GM19372 (cell line): ENCODE results near the gene EIF2D.
A peak's percentile ranks its signal among the peaks of the same experiment; 100 is the strongest.
"Not testable (repeated sequence)": the region's sequence is repeated elsewhere in the genome, so short reads cannot be mapped to it uniquely, and the experiment has no call there.

ENCODE experiments used
- ATAC-seq: cut with Tn5 transposase; IDR thresholded peaks from one replicate; pipeline ENCODE4 v1.9.1; 2021; ENCODE audit warnings: mild to moderate bottlenecking, low read depth, moderate library complexity; ENCODE audit not compliant: unreplicated experiment

The EIF2D gene

DNA sequence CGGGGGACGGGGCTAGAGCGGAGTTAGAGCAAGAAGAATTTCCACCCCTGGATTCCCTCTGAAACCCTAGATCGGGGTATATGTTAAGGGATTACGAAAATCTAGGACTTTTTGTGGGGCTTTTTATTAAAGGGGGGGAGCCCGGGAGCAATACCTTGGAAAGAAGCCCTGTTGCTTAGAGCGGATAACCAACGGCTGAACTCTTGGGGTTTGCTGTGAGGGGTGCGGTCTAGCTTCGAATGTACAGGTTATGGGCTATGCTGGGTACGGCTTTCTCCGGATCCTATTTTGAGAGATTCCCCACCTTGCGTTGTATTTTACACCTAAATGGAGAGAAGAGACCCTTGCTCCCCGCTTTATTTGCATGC is 23.7 kb upstream of the EIF2D start:
- ATAC-seq, result no peak

DNA sequence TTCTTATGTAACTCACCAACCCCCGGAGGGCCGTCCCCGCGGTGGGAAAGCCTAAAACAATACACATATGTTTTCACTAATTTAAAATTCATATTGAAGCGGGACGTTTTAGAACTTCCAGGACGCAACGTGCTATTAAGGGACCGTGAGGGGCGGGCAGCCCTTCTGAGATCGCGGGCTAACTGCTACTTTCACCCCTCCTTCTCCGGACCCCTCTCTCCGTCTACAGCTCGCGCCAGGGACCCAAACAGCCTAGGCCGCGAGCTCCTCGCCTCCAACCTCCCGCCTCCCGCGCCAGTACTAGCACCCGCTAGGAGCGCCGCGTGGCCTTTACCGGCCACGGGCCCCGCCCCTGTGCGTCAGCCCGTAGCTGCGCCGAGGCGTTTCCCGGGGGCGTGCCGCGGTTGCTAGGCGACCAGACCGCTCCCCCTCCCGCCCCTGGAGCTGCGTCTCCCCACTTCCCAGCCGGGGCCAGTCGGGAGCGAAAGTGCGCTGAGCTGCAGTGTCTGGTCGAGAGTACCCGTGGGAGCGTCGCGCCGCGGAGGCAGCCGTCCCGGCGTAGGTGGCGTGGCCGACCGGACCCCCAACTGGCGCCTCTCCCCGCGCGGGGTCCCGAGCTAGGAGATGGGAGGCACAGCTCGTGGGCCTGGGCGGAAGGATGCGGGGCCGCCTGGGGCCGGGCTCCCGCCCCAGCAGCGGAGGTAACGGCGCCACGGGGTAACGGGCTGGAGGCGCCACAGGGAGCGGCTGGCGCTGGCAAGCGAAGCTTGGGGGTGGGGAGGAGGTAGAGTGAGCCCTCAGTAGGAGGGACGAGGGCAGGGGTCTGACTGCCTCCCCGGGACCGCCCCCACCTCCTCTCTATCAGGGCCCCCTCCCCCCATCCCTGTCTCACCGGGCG is 23.1 kb upstream of the EIF2D start, which contains the start of gene DYRK3:
DYRK3 (plus strand) TSS at position 457 of the 898 bp plus-strand sequence; CDS start at position 625, 168 bp downstream.
- ATAC-seq, result peak; percentile 79

DNA sequence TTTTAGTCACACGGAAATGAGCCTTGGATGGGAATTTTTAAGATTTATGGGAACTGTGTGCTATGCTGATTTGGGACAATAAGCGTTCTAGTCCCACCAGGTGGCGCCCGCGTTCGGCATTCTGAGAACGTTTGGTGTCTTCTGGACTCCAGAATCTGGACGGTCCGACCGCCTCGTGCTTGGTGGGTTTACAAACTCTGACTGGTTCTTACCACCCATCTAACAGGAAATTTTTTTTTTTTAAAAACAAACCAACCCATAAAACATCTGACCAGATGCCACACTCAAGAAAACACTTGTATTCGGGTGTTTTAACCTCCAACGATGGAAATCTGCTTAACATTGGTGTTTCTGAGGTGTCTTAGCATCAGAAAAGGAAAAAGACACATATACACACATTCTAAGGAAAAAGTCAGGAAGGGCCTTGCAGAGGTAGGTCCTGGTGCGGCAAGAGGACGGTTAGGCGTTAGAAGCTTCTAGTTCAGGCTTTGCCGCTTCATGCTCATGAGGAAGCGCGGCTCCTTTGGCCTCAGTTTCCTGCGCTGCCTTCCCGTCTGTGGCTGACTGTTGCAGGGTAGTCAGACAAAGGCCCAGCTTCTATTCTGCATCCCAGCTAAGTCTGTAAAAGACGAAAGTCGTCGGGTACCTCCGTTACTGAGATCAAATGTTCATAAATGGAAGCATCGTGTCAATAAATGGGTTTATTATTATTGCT is 22.3 kb upstream of the EIF2D start:
- no peak for ATAC-seq

DNA sequence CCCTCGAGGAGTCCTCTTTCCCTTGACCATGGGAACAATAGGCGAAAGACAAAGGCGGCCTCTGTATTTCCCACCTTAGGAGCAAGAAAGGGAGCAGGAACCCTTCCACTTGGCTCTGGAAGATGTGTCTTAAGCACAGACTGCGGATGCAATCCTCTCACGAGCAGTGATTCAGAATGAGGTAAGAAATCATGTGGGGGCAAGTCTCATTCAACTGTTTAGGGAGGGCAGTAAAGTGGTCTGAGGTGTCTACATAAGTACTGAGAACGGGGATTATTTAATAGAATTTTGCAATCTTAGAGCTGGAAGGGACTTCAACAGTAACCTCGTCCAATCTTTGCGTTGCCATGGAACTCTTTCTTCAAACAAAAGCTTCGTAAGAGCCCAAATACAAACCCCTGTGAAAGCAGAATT is 21.4 kb upstream of the EIF2D start:
- no peak for ATAC-seq

DNA sequence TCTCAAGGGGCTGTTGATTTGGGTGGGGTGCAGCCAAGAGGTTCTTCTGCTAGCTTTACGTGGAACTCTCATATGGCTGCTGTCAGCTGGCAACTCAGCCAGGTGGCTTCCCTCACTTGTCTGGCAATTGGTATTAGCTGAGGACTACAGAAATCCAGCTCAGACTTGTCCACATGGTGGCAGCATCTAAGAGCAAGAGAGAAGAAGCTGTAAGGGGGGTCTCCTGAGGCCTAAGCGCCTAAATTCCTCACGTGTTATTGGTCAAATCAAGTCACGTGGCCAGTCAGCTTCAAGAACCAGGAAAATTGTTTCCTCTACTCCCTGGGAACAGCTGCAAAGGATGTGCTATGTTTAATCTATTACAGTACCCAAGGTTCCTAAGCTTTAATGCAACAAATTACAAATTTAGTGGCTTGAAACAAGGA is 18.8 kb upstream of the EIF2D start:
- ATAC-seq, result no peak

DNA sequence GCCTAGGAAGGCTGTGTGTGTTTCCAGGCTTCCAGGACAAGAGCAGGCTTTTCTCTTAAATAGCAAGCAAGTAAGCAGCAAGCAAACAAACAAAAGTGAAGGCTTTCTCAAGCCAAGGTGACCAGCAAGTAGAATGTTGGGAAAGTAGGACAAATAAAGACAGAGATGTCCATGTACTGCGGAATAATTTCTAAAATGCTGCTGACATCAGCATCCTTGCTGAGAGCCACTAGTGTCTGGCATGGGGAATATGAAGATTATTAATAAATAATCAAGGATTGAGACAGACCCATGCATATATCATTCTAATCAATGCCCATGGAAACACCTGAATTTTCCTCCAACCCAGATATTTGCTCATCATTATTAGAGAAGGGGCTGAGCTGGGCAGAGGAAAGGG is 16.7 kb upstream of the EIF2D start:
- no peak for ATAC-seq

DNA sequence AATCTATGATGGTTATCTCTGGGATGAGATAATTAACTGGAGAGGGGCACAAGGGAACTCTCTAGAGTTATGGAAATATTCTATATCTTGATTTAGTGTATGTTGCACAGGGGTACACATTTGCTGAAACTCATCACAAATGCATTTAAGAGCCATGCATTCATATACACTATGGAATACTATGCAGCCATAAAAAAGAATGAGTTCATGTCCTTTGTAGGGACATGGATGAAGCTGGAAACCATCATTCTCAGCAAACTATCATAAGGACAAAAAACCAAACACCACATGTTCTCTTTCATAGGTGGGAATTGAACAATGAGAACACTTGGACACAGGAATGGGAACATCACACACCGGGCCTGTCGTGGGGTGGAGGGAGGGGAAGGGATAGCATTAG is 14.1 kb upstream of the EIF2D start:
- ATAC-seq, result not testable (repeated sequence)

DNA sequence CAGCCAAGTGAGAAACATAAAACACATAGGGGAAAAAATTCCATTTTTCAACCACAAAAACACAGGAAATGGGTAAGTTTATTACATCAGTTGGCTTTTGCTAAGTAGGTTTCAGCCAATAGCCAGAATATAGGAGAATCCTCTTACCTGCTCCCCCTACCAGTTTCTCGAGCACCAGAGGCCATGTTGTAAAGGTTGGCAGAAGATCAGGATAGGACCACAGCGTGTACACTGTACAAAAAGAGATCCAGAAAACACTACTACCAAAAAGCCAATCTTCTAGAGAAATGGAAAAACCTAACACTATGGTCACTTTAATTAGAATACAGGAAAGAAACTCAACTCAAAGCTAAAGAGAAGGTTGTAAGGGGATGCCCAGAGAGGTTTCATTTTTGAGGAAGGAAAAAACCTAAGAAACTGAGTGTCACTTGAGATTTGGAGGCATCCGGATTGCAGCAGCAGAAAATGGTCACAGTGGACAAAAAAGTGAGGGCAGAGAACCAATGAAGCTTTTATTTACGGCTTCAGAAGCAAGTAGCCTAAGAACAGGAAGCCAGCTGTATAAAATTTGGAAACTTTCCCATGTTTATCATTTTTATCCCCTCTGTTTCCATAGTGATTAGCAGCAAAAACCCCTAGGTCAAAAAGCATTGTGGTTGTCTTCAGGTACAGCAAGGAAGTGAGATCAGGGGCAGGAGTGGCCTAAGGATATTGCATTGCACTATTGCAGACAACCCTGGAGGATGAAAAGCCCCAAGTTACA is 2.9 kb downstream of the EIF2D start:
- ATAC-seq, result no peak

DNA sequence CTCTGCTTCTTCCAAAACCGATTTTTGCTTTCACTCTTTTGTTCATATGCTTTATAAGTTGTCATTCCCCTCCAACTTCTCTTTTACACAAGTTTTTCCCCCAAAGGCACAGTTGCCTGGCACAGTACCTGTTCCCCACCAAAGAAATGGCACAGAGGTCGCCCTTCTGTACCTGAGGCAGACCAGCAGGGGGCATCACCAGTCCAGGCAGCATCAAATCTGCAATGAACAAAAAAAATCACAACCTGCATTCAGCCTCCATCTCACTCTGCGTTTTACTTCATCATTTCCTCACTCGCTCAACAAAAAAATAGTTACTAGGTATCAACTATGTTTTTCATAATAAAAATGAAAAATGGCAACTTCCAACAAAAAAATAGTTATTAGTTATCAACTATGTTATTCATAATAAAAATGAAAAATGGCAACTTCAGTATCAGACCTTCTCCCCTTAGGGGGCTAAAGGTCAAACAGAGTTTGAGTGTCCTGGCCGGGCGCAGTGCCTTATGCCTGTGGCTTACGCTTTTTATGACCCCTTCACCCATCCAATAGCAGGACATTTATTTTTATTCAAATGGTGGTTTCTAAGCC is 4.1 kb downstream of the EIF2D start:
- no peak for ATAC-seq

DNA sequence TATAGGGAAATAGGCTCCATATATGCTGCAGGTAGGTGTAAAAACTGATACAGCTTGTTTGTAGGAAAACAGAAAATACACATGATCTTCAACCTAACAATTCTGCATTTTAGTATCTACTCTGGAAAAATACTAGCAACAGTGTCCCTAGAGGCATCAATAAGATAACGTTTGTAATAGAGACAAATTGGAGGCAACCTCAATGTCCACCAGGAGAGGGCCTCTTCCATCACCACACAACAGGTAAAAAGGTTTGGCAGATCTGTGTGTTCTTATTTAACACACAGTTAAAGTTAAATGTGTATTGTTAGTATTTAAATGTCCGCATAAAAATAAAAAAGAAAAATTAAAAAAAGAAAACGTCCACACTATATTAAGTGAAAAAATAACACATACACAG is 5.4 kb downstream of the EIF2D start:
- ATAC-seq, result no peak

DNA sequence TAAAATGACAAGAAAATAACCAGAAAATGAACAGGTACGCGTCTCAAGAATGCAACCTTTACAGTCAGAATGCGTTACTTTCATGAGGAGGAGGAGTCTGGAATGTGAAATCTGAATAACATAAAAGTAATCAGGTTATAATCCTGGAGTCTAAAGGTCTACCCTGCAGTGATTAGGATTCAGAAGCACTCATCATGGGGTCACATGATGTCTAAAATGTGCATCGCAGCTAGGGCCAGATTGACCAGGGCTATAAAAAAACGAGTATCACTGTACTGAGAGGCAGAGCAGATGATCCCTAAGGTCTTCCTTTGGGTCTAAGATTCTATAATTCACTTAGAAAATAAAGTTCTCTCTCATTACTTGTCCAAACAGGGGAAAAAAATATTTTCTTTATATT is 7.4 kb downstream of the EIF2D start:
- ATAC-seq, result no peak

DNA sequence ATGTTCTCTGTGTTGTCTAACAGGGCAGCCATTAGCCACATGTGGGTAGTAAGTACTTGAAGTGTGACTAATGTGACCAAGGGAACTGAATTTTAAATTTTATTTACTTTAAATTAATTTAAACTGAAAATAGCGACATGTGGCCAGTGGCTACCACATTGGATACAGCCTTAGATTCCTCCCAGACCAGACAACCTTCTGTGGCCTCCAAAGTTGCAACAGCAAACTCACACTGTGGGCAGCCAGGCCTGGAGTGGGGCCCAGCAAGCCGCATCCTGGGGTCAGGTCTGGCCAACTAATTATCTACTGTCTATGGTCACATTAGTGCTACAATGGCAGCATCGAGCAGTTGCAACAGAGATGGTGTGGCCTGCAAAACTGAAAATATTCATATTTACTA is 11.7 kb downstream of the EIF2D start:
- no peak for ATAC-seq

DNA sequence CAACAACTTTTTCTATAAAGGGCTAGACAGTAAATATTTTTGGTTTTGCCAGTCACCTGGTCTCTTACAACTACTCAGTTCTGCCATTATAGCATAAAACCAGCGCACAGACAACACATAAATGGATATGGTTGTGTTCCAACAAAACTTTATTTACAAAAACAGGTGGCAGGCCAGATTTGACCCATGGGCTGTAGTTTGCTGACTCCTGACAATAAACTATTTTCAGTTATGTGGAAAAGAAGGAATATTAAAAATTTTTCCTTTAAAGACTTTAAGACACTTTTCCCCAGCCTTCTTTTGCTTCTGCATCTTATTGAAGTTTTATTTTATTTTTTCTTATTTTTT is 16.0 kb downstream of the EIF2D start:
- ATAC-seq, result no peak

DNA sequence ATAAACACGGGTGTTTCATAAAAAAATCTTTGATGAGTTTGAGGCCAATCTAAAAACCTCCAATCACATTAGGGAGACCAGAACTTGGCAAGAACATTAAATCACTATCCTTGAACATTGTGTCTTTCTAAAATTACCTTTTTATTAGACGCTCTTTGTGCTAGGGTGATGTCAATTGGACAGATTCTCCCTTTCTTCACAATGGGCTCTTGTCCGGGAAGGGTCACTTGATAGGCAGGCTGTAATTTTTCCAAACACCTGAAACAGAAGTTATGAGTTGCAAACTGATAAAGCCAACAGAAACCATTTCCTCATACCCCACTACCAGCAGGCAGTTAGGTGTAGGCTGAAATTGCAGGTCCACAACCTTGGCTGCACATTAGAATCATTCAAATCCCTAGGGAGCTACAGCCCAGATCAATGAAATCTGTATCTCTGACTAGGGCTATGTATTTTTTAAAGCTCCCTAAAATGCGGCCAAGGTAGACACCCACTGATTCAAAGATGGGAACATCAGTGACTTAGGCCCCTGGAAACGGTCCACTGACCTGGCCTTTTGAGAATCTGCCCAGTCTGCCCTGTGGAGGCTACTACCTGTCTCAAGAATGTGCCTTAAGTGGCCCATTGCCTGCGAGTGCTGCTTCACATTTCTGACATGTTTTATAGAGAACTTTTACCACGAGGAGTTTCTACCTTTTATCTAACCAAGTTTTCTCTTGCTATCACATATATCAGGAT is 16.5 kb downstream of the EIF2D start:
- ATAC-seq, result no peak

DNA sequence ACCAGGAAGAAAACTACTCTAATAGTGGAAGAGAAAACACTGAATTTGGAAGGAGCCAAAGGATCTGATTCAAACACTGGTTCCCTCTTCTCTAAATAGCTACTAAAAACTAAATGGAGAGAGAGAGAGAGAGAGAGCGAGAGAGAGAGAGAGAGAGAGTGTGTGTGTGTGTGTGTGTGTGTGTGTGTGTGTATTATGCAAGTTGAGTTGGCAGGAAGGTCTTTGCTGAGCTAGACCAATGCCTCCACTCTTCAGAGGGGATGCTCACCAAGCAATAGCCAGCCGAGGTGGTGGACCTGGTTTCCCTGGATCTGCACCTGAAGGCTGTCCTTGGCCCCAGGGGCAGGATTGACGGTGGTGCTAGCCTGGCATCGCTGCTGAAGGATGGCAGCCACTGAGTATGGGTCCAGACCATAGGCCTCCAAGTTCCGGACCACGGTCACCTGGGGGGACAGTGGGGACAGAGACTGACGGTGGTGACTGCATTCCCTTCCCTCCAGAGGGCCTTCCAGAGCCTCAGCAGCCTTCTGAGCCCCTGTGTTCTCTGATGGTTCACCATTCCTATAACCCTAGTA is 18.8 kb downstream of the EIF2D start:
- ATAC-seq, result no peak

DNA sequence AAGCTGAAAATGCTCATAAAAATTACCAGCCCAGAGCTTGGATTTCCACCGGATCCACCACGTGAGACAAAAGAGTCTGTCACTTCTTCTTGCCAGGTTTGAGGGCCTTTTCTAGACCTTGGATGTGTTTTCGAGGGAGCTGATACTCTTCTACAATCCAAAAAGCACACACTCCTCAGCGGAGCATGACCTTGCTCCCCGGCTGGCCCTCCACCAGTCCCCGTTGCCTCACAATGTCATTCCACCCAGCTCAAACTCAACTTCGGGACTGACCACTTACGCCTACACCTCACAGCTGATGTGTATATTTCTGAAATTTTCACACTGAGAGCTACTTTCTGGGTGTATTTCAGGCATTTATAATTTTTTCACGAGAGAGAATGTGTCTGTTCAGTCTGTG is 20.6 kb downstream of the EIF2D start:
- ATAC-seq, result no peak

DNA sequence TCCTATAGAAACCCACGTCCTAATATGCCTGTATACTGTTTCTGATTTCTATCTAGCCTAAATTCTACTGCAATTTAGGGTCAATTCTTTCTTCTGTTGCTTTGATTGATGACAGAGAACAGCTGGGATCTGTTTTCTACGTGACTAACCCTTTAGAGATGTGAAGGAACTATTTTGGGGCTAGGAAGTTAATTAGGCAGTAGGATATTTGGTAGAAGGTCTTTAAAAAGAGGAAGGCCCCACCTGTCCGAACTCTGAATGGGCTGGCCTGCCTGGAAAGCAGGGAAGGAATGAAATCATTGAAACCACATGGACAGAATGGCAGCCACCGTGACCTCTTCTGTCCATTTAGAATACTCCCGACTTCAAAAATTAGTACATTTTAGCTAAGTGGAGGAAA is 21.0 kb downstream of the EIF2D start:
- ATAC-seq, result no peak

DNA sequence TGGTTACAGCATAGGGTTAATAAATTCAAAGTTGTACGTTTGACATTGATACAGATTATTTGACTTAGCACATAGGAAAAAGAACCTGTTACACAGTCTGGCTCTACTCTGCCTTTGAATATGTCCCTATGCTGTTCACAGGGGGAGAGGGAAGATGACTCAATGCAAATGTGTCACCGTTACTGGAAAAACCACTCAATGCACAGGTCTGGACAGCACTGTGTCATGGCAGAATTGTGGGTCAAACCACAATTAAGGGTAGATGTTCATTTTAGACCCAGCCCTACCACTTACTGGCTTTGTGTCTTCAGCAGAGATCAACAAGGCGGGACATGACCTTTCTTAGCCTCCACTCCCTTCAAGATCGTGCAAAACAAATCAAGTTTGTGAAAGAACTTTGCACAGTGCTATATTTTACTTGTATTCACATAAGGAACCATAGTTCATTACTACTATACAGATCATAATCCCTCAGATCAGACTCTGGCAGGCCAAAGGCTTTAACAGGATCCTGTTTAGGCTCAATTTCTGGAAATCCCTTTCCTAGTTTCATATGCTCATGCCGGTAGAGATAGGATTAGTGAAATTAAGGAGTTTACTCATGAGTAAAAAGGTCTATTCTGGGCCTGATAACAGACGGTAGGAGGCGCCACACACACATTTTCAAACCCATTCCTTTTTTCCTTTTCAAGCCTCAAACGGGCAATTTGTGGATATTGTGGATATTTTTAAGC is 22.1 kb downstream of the EIF2D start:
- no peak for ATAC-seq

DNA sequence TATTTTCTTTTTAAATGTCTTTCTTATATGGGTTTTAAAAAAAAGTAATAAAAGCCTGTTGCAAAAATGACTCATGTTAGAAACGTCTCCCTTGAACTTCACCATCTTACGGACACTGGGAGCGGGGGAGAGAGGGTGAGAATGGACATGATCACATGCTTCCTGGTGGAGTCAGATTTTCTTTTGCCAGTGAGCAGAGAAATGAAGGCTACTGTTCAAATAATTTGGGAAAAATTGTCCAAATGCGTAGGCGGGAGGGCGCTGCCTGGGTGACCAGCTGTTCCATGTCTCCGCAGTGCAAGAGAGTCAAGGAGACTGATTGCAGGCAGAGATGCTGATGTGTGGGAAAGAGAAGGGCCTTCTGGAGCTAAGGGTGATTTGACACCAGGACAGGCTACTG is 23.1 kb downstream of the EIF2D start:
- no peak for ATAC-seq
